WI38 (cell line): ENCODE data around the gene GPR157.

Source experiments
- H3K4me3 ChIP-seq: 2 replicates; pipeline ENCODE4 v1.5.1; 2011; ENCODE audit warnings: low read depth, mild to moderate bottlenecking, control low read depth, low read length
- CTCF ChIP-seq: IDR thresholded peaks from 2 replicates; pipeline ENCODE4 v1.5.1; 2012; ENCODE audit warnings: low read depth, mild to moderate bottlenecking, control low read depth, low read length

GPR157 gene

DNA sequence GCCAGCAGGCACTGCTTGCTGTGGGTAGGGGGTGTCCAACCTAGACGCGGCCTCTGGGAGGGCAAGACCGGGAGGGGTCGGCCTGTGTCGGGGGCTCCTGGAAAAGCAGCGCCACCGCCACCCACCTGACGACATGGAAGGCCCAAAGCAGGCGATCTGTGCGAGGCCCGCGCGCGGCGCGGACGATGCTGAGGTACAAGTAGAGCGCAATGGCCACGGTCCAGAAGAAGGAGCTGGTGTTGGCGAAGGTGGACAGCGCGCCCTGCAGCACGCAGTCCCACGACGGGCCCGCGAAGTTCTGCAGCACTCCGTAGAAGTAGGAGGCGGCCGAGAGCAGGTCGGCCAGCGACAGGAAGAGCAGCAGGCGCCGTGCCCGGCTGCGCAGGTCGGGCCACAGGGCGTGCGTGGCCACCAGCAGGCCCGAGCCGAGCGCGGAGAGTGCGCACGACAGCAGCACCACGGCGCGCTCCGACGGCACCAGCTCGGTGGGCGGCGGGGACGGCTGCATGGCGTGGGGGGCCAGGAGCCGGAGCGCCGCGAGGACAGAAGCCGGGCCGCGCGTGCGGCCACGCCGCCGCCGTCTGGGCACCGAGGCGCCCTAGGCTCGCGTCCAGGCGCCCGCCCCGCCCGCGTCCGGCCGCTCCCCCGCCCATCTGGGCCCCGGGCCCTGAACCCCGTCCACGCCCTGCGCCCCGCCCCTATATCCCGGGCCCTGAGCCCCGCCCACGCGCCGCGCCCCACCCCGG is at the start of gene GPR157:
TSS of gene GPR157 (minus strand) at position 583 of the 746 bp plus-strand sequence. CDS start at position 508, 75 bp downstream.
- TF ChIP-seq CTCF = no peak
- peak within 1 kb of the TSS; percentile 67 for H3K4me3 ChIP-seq

DNA sequence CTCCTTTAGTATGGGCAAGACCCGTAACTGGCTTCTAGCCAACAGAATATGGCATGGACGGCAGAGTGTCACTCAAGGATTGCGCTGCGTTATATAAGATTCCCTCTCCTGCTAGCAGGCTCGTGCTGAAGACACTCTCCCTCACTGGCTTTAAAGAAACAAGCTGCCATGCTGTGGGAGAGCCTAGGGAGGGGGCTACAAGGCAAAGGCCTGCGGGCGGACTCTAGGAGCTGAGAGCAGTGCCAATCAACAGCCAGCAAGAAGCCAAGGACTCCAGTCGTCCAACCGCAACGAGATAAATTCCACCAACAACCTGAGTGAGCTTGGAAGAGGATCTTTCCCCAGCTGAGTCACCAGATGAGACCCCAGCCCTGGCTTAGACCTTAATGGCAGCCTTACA is 45.9 kb upstream of the GPR157 start:
- no peak overlapping the region for H3K4me3 ChIP-seq
- no peak for TF ChIP-seq CTCF

- TF ChIP-seq CTCF = no peak
Observed at GRCh38 chr1:9174243-9174642, 45.3 kb upstream of the GPR157 start.

GRCh38 chr1:9169601-9170137 is 40.8 kb upstream of the GPR157 start:
- no peak for TF ChIP-seq CTCF

More at GRCh38 chr1:9174243-9174642, 45.3 kb upstream of the GPR157 start:
- no peak overlapping the region for H3K4me3 ChIP-seq

DNA sequence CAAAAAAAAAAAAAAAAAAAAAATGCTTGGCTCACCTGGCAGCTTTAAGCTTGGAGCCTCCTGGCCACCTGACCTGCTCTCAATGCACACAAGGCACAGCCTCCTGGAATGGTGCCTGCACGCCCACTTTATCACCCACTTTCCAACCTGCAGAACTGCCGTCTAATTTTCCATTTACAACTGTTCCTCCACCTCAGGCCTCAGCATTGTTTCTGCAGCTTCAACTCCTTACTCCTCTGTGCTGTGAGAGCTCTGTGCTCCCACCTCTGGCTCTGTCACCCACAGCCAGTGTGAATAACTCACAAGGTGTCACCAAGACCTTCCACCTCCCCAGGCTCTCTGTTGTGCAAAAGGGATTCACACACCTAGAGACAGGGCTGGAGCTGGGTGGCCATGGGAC is 38.7 kb upstream of the GPR157 start:
- TF ChIP-seq CTCF = no peak
- no peak overlapping the region for H3K4me3 ChIP-seq

More at GRCh38 chr1:9169601-9170137, 40.8 kb upstream of the GPR157 start:
- no peak overlapping the region for H3K4me3 ChIP-seq

DNA sequence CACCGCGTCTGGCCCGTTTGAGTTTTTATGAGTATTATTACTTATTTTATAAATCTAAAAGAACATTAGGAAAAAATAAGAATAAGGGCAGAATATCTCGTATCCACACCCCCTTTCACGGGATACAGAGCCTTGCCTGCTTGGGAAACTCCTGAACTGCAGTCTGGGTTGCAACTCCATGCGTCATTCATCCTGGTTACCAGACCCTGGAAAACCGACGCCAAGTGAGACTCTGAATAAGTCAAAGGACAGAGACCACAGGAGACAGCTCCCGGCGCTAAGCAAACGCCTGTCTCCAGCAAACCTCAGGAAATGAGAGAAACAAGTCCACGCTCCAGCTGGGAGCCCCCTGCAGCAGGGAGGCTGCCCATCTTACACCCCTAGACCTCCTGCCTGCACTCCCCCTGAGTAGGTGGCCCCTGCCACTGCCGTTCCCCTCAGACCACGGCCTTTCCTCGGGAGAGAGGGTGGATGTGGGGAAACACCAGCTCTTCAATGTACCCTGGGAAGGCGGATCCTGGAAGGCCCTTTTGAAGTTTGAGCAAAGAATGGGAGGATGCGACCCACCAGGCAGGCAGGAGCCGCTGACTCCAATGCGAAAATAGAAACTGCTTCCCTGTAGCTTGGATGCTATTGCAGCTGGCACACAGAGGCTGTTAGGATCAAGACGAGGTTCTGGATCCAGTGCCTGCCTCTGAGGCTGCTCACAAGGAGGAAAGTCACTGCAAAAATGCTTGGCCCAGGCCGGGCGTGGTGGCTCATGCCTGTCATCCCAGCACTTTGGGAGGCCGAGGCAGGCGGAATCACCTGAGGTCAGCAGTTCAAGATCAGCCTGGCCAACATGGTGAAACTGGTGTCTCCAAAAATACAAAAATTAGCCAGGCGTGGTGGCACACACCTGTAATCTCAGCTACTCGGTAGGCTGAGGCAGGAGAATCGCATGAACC is 37.7 kb upstream of the GPR157 start:
- no peak overlapping the region for H3K4me3 ChIP-seq
- no peak for TF ChIP-seq CTCF
